ENCODE measurements around the gene HERC4. TPM values are rescaled to one million over a fixed set of nuclear protein-coding genes. Genes with fewer than 3 reads are reported as not detected.
"Not testable (repeated sequence)": the region's sequence is repeated elsewhere in the genome, so short reads cannot be mapped to it uniquely, and the experiment has no call there.

The HERC4 gene
- total RNA-seq, 2 donors from 2014 or later, result 22.0 to 22.5 TPM

DNA sequence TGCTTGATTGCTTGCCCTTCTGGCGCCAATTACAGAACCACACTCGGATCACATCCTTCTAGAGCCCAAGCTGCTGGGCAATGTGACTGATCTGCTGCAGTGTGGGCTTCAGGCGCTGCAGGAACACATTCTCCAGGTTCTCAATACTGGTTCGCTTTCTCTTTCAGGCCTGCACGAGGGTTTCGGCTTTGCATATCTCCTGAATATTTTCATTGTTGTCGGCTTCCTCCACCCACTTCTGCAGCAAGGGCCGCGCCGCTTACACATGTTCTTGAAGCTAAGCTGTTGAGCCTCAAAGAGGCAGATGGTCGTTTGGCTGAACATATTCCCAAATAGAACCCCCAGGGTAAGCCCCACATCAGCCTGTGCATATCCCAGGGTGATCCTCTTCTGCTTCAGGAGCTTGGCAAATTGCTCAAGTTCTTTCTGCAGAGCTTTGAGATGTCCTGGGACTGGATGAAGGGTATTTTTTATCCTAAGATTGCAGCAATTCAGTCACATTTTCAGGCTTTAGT, 64.6 kb downstream of the HERC4 start:
- Histone ChIP-seq H3K4me3 (no peak overlapping the region), H3K27me3 (no peaks in the 10 kb centered on the region), H3K36me3 (peaks cover 18% of the 10 kb centered on the region), H3K4me1 (no peaks in the 10 kb centered on the region), H3K27ac (no peak overlapping the region), H3K9me3 (no peaks in the 10 kb centered on the region)
- no peak for DNase-seq (ENCODE audit: low spot score)
- TF ChIP-seq CTCF (IDR thresholded peaks at IDR 0.05), result no peak

DNA sequence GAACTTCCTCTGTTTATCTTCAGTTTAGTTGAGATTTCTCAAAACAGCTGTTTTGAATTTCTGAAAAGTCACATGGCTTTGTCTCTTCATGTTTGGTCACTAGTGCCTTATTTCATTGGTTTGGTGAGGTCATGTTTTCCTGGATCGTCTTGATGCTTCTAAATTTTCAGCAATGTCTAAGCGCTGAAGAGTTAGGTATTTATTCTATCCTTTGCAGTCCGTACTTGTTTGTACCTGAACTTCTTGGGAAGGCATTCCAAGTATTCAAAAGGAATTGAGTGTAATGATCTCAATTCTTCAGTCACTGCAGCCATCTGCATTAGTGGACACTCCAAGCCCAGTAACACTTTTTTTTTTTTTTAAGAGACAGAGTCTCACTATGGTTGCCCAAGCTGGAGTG, 67.7 kb downstream of the HERC4 start:
- no peak for TF ChIP-seq CTCF (IDR thresholded peaks at IDR 0.05)
- H3K4me1 ChIP-seq, result no peaks in the 10 kb centered on the region
- no peak for DNase-seq (ENCODE audit: low spot score)
- H3K9me3 ChIP-seq, result no peaks in the 10 kb centered on the region
- no peaks in the 10 kb centered on the region for H3K27me3 ChIP-seq
- no peak overlapping the region for H3K4me3 ChIP-seq
- peaks cover 11% of the 10 kb centered on the region for H3K36me3 ChIP-seq
- H3K27ac ChIP-seq, result no peak overlapping the region

DNA sequence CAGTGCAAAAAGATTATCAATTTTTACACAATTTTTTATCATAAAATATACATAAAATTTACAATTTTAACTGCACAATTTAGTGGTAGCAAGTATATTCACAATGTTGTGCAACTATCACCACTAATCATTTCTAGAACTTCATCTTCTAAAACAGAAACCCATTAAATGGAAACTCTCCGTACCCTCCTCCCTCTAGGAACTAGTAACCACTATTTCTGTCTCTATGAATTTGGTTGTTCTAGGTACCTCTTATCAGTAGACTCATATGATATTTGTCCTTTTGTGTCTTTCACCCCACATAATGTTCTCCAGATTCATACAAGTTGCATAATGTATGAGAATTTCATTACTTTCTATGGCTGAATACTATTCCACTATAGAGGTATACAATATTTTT, 73.5 kb downstream of the HERC4 start:
- no peak overlapping the region for H3K27ac ChIP-seq
- TF ChIP-seq CTCF (IDR thresholded peaks at IDR 0.05), result no peak
- no peaks in the 10 kb centered on the region for H3K27me3 ChIP-seq
- no peaks in the 10 kb centered on the region for H3K9me3 ChIP-seq
- H3K4me1 ChIP-seq, result no peaks in the 10 kb centered on the region
- H3K36me3 ChIP-seq, result peaks cover 7% of the 10 kb centered on the region
- DNase-seq (ENCODE audit: low spot score), result no peak
- H3K4me3 ChIP-seq, result no peak overlapping the region

GRCh38 chr10:68001000-68001399, 74.1 kb downstream of the HERC4 start:
- no peak for DNase-seq (ENCODE audit: low spot score)
- no peaks in the 10 kb centered on the region for H3K9me3 ChIP-seq
- no peaks in the 10 kb centered on the region for H3K4me1 ChIP-seq
- peaks cover 11% of the 10 kb centered on the region for H3K36me3 ChIP-seq
- TF ChIP-seq CTCF (IDR thresholded peaks at IDR 0.05), result no peak
- no peaks in the 10 kb centered on the region for H3K27me3 ChIP-seq
- no peak overlapping the region for H3K27ac ChIP-seq
- no peak overlapping the region for H3K4me3 ChIP-seq

DNA sequence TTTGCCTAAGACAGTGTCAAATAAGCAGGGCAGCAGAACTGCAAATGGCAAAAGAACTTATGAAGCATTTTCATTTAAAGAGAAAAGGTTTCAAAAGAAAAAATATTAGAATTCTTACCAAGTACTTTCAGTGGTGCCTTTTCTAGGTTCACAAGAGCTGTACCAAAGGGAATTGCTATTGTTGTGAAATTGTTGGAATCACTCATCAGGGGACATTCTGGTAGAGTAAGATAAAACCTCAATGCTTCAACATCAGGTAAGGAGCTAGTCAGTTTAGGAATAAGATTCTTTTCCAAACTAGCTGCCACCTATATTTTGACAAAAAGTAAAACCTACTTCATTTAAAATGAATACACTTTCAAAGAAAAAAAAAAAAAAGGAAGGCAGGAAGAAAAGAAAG, 85.0 kb downstream of the HERC4 start:
- no peaks in the 10 kb centered on the region for H3K27me3 ChIP-seq
- H3K4me1 ChIP-seq, result no peaks in the 10 kb centered on the region
- H3K4me3 ChIP-seq, result no peak overlapping the region
- no peak for DNase-seq (ENCODE audit: low spot score)
- H3K36me3 ChIP-seq, result peaks cover 33% of the 10 kb centered on the region
- no peak for TF ChIP-seq CTCF (IDR thresholded peaks at IDR 0.05)
- no peaks in the 10 kb centered on the region for H3K9me3 ChIP-seq
- H3K27ac ChIP-seq, result no peak overlapping the region

DNA sequence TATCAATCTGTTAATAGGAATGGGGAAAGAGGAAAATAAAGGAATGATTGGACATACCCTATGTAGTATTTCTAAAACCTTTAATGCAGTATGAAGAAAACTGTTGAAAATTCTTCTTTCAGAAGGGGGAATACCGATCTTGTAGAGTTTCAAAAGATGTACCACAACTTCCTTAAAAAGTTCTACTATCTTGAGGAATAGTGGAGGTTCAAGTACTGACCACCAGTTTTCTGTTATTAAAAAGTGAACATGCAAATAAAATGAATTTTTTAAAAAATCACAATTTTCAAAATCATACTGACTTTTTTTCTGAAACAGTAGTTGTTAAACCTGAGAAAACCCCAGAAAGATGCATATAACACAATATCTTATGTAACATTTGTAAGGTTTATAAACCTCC, 86.5 kb downstream of the HERC4 start:
- no peak for TF ChIP-seq CTCF (IDR thresholded peaks at IDR 0.05)
- Histone ChIP-seq H3K27ac (no peak overlapping the region), H3K27me3 (no peaks in the 10 kb centered on the region), H3K4me3 (no peak overlapping the region), H3K9me3 (no peaks in the 10 kb centered on the region), H3K36me3 (peaks cover 28% of the 10 kb centered on the region), H3K4me1 (no peaks in the 10 kb centered on the region)
- no peak for DNase-seq (ENCODE audit: low spot score)

- H3K4me1 ChIP-seq; H3K9me3 ChIP-seq; H3K27me3 ChIP-seq; DNase-seq (ENCODE audit: low spot score); H3K4me3 ChIP-seq; H3K27ac ChIP-seq: not testable (repeated sequence)
- H3K36me3 ChIP-seq, result peaks cover 28% of the 10 kb centered on the region
Observed at GRCh38 chr10:67982603-67983002, 92.5 kb downstream of the HERC4 start.

Data from right atrium auricular region (tissue), 2 donors.